NCI-H460 (cell line): Measurements from ENCODE around the gene ACSL1. TPM values are rescaled to one million over a fixed set of nuclear protein-coding genes. Genes with fewer than 3 reads are reported as not detected.

ENCODE experiments used
- DNase-seq: peaks from one replicate; pipeline ENCODE4 v3.0.0-alpha.2; 2016; ENCODE audit warnings: low read depth; ENCODE audit errors: extremely low read depth
- polyA plus RNA-seq: library from polyadenylated mRNA; depleted of rRNA; stranded (reverse); fragments of >200 nt; gene quantifications from 2 replicates; pipeline ENCODE4 v1.2.3, GENCODE V29; 2014; cell fraction: nucleus; rRNA removed
- total RNA-seq: library from RNA; depleted of rRNA; stranded (reverse); fragments of >200 nt; shearing (Covaris generic); gene quantifications from 2 replicates; pipeline ENCODE4 v1.2.3, GENCODE V29; 2014; rRNA removed

Gene ACSL1
- 27.0 and 28.9 TPM in 2 replicates for total RNA-seq
- 24.6 and 27.3 TPM in 2 replicates for polyA plus RNA-seq

- peak; percentile 43 for DNase-seq
Observed at GRCh38 chr4:184825896-184826690, at the start of gene ACSL1. Gene ACSL1, minus strand, starts transcription at chr4:184825968. Its CDS starts 22,454 bp downstream, at chr4:184803514.

- no peak for DNase-seq
Observed at GRCh38 chr4:184873054-184873453, 47.3 kb upstream of the ACSL1 start.

GRCh38 chr4:184870718-184871117 lies 45.0 kb upstream of the ACSL1 start:
- no peak for DNase-seq

- DNase-seq: no peak
Observed at GRCh38 chr4:184868623-184869022, 42.9 kb upstream of the ACSL1 start.

GRCh38 chr4:184863916-184864315 lies 38.1 kb upstream of the ACSL1 start:
- DNase-seq: no peak

- no peak for DNase-seq
Observed at GRCh38 chr4:184861047-184861446, 35.3 kb upstream of the ACSL1 start.

- no peak for DNase-seq
Observed at GRCh38 chr4:184860018-184860779, 34.4 kb upstream of the ACSL1 start.

- no peak for DNase-seq
Observed at GRCh38 chr4:184857441-184858121, 31.8 kb upstream of the ACSL1 start.

- no peak for DNase-seq
Observed at GRCh38 chr4:184856277-184856609, 30.5 kb upstream of the ACSL1 start.

- no peak for DNase-seq
Observed at GRCh38 chr4:184854673-184855072, 28.9 kb upstream of the ACSL1 start.

GRCh38 chr4:184853436-184853835 lies 27.7 kb upstream of the ACSL1 start:
- no peak for DNase-seq

- DNase-seq: no peak
Observed at GRCh38 chr4:184851886-184852285, 26.1 kb upstream of the ACSL1 start.

GRCh38 chr4:184851200-184851541 lies 25.4 kb upstream of the ACSL1 start:
- no peak for DNase-seq

GRCh38 chr4:184850431-184851199 lies 24.8 kb upstream of the ACSL1 start:
- DNase-seq: no peak

GRCh38 chr4:184850018-184850417 lies 24.2 kb upstream of the ACSL1 start:
- no peak for DNase-seq

- DNase-seq: no peak
Observed at GRCh38 chr4:184849185-184849584, 23.4 kb upstream of the ACSL1 start.

GRCh38 chr4:184848510-184848909 lies 22.7 kb upstream of the ACSL1 start:
- DNase-seq: no peak

- no peak for DNase-seq
Observed at GRCh38 chr4:184846531-184846930, 20.8 kb upstream of the ACSL1 start.

GRCh38 chr4:184845367-184846021 lies 19.7 kb upstream of the ACSL1 start:
- no peak for DNase-seq

GRCh38 chr4:184844742-184845141 lies 19.0 kb upstream of the ACSL1 start:
- no peak for DNase-seq
